SJSA1 (cell line): Measurements from ENCODE around the gene ZNF506. TPM values are rescaled to one million over a fixed set of nuclear protein-coding genes. Genes with fewer than 3 reads are reported as not detected.
A peak's percentile ranks its signal among the peaks of the same experiment; 100 is the strongest.
"Not testable (repeated sequence)": the region's sequence is repeated elsewhere in the genome, so short reads cannot be mapped to it uniquely, and the experiment has no call there.

Experiments used
- DNase-seq, 2 experiments: peaks; one replicate each; pipeline ENCODE4 v3.0.0-alpha.2; 2015 to 2020; ENCODE audit warnings: low spot score in 2 of 2, low read depth in 1 of 2
- H3K27ac ChIP-seq: fragments of 250-450 bp; sonication (Bioruptor Pico); 2 replicates; pipeline ENCODE4 v1.5.1; 2020; ENCODE audit warnings: mild to moderate bottlenecking, moderate library complexity
- H3K27me3 ChIP-seq: fragments of 250-450 bp; sonication (Bioruptor Pico); replicated peaks from 2 replicates; pipeline ENCODE4 v1.5.1; 2020; ENCODE audit warnings: mild to moderate bottlenecking, moderate library complexity
- H3K36me3 ChIP-seq: fragments of 250-450 bp; sonication (Bioruptor Pico); 2 replicates; pipeline ENCODE4 v1.5.1; 2020; ENCODE audit warnings: mild to moderate bottlenecking
- H3K4me1 ChIP-seq: fragments of 250-450 bp; sonication (Bioruptor Pico); replicated peaks from 2 replicates; pipeline ENCODE4 v1.6.1; 2021; ENCODE audit warnings: mild to moderate bottlenecking
- H3K4me3 ChIP-seq: fragments of 250-450 bp; sonication (Bioruptor Pico); 2 replicates; pipeline ENCODE4 v1.5.1; 2020; ENCODE audit warnings: mild to moderate bottlenecking
- H3K9me3 ChIP-seq: fragments of 250-450 bp; sonication (Bioruptor Pico); replicated peaks from 2 replicates; pipeline ENCODE4 v1.5.1; 2020; ENCODE audit warnings: mild to moderate bottlenecking
- total RNA-seq: library from RNA; depleted of rRNA; stranded (reverse); fragments of >200 nt; shearing (Covaris generic); gene quantifications from 2 replicates; pipeline ENCODE4 v1.2.3, GENCODE V29; 2014; rRNA removed

Gene ZNF506
- total RNA-seq, 1 experiment from 2014 or later = 5.8 TPM

- H3K36me3 ChIP-seq = no peaks in the 10 kb centered on the region
- H3K4me1 ChIP-seq = no peaks in the 10 kb centered on the region
- DNase-seq = no peak
- H3K9me3 ChIP-seq = peaks cover 7% of the 10 kb centered on the region; the same call in 1 of the 2 replicates
- no peaks in the 10 kb centered on the region for H3K27me3 ChIP-seq
- H3K27ac ChIP-seq = no peak overlapping the region
- H3K4me3 ChIP-seq = no peak overlapping the region
These were observed 75.9 kb downstream of the ZNF506 start for GRCh38 chr19:19745496-19746285.

GRCh38 chr19:19744641-19745040, 76.9 kb downstream of the ZNF506 start:
- Histone ChIP-seq H3K9me3 (peaks cover 7% of the 10 kb centered on the region; the same call in 1 of the 2 replicates), H3K27ac (no peak overlapping the region), H3K36me3 (no peaks in the 10 kb centered on the region), H3K4me3 (no peak overlapping the region), H3K4me1 (no peaks in the 10 kb centered on the region), H3K27me3 (no peaks in the 10 kb centered on the region)
- peak in 1 of 2 experiments; percentile 39 for DNase-seq

GRCh38 chr19:19743921-19744320, 77.6 kb downstream of the ZNF506 start:
- DNase-seq, H3K27ac ChIP-seq, H3K27me3 ChIP-seq, H3K4me3 ChIP-seq, H3K4me1 ChIP-seq, H3K36me3 ChIP-seq, H3K9me3 ChIP-seq: not testable (repeated sequence)

DNA sequence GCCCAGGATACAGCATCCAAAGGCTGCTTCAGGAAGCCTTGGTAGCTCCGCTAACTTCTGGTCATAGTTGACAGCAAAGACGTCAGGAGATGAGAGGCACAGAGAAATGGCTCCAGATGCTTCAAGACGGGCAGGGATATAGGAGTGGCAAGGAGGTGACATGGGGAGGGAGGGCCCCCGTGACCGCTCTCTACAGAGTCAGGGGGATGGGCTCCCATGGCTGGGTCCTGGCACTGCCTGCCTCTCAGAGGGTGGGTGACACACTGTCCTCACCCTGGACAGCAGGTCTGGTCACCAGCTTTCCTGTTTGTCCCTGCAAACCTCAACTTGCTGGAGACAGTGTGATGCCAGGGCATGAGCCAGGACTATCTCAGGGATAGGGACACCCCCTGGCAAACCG, 78.4 kb downstream of the ZNF506 start:
- DNase-seq = peak in 1 of 2 experiments; percentile 38
- 0 out of 2 replicates have a peak, but pooled peaks cover 3% of the 10 kb centered on the region for H3K9me3 ChIP-seq
- H3K36me3 ChIP-seq = no peaks in the 10 kb centered on the region
- H3K4me1 ChIP-seq = no peaks in the 10 kb centered on the region
- no peak overlapping the region for H3K4me3 ChIP-seq
- H3K27me3 ChIP-seq = no peaks in the 10 kb centered on the region
- no peak overlapping the region for H3K27ac ChIP-seq

GRCh38 chr19:19742773-19743172, 78.8 kb downstream of the ZNF506 start:
- 0 out of 2 replicates have a peak, but pooled peaks cover 3% of the 10 kb centered on the region for H3K9me3 ChIP-seq
- no peaks in the 10 kb centered on the region for H3K4me1 ChIP-seq
- H3K4me3 ChIP-seq = no peak overlapping the region
- H3K36me3 ChIP-seq = no peaks in the 10 kb centered on the region
- no peak overlapping the region for H3K27ac ChIP-seq
- DNase-seq = no peak
- H3K27me3 ChIP-seq = no peaks in the 10 kb centered on the region

Other genes starting within 250 kb of the ZNF506 start
- 0.09 and 2.0 TPM in 2 replicates for gene PBX4, start 203.1 kb downstream of the ZNF506 start, total RNA-seq
- 0.24 TPM in 1 of 2 replicates, not detected in the other for gene LPAR2, start 193.5 kb downstream of the ZNF506 start, total RNA-seq
- 2.9 and 4.3 TPM in 2 replicates for gene GMIP, start 178.1 kb downstream of the ZNF506 start, total RNA-seq
- gene ATP13A1, start 158.1 kb downstream of the ZNF506 start, total RNA-seq = 138 and 147 TPM in 2 replicates
- 4.2 and 11.2 TPM in 2 replicates for gene ZNF101, start 152.9 kb downstream of the ZNF506 start, total RNA-seq
- gene ZNF14, start 88.6 kb downstream of the ZNF506 start, total RNA-seq = 1.2 and 2.6 TPM in 2 replicates
- 1.6 and 3.0 TPM in 2 replicates for gene ZNF253, start 44.1 kb upstream of the ZNF506 start, total RNA-seq
- gene ZNF93, start 79.2 kb upstream of the ZNF506 start, total RNA-seq = 12.6 and 14.6 TPM in 2 replicates
- 2.9 and 13.9 TPM in 2 replicates for gene ZNF682, start 217.8 kb upstream of the ZNF506 start, total RNA-seq